NCI-H69 (cell line): Measurements from ENCODE around the gene TET1.
A peak's percentile ranks its signal among the peaks of the same experiment; 100 is the strongest.
"Not testable (repeated sequence)": the region's sequence is repeated elsewhere in the genome, so short reads cannot be mapped to it uniquely, and the experiment has no call there.

Experiments used
- DNase-seq: peaks from one replicate; lab custom pipeline; 2025; lab: John Stamatoyannopoulos, UW

Gene TET1

GRCh38 chr10:68564712-68565111 is 4.6 kb downstream of the TET1 start:
- no peak for DNase-seq

- peak; percentile 12 for DNase-seq
Measured at GRCh38 chr10:68565658-68566057, 5.5 kb downstream of the TET1 start.

GRCh38 chr10:68566351-68566750 is 6.2 kb downstream of the TET1 start:
- DNase-seq, result no peak

- DNase-seq, result no peak
Measured at GRCh38 chr10:68566955-68567354, 6.8 kb downstream of the TET1 start.

- DNase-seq, result no peak
Measured at GRCh38 chr10:68572151-68572550, 12.0 kb downstream of the TET1 start.

GRCh38 chr10:68574051-68574450 is 13.9 kb downstream of the TET1 start:
- DNase-seq, result peak; percentile 22

GRCh38 chr10:68576118-68576517 is 16.0 kb downstream of the TET1 start:
- no peak for DNase-seq

- no peak for DNase-seq
Measured at GRCh38 chr10:68578974-68579373, 18.8 kb downstream of the TET1 start.

- not testable (repeated sequence) for DNase-seq
Measured at GRCh38 chr10:68584187-68584586, 24.1 kb downstream of the TET1 start.

- no peak for DNase-seq
Measured at GRCh38 chr10:68586606-68587305, 26.6 kb downstream of the TET1 start.

- DNase-seq, result peak; percentile 10
Measured at GRCh38 chr10:68594405-68594804, 34.3 kb downstream of the TET1 start.

GRCh38 chr10:68595513-68595912 is 35.4 kb downstream of the TET1 start:
- no peak for DNase-seq

GRCh38 chr10:68597407-68597806 is 37.3 kb downstream of the TET1 start:
- DNase-seq, result no peak

- DNase-seq, result peak; percentile 86
Measured at GRCh38 chr10:68598978-68599770, 39.0 kb downstream of the TET1 start.

GRCh38 chr10:68599771-68600040 is 39.6 kb downstream of the TET1 start:
- DNase-seq, result no peak

GRCh38 chr10:68600041-68600778 is 40.1 kb downstream of the TET1 start:
- peak; percentile 94 for DNase-seq

GRCh38 chr10:68601501-68602265 is 41.5 kb downstream of the TET1 start:
- DNase-seq, result peak; percentile 4

- peak; percentile 4 for DNase-seq
Measured at GRCh38 chr10:68602434-68602833, 42.3 kb downstream of the TET1 start.

- DNase-seq, result no peak
Measured at GRCh38 chr10:68603766-68604165, 43.6 kb downstream of the TET1 start.

- DNase-seq, result no peak
Measured at GRCh38 chr10:68604441-68604840, 44.3 kb downstream of the TET1 start.

GRCh38 chr10:68606918-68607317 is 46.8 kb downstream of the TET1 start:
- no peak for DNase-seq

GRCh38 chr10:68610023-68610422 is 49.9 kb downstream of the TET1 start:
- DNase-seq, result not testable (repeated sequence)
